Measurements from ENCODE around the gene SSBP3.
"Not testable (repeated sequence)": the region's sequence is repeated elsewhere in the genome, so short reads cannot be mapped to it uniquely, and the experiment has no call there.

The SSBP3 gene

GRCh38 chr1:54247863-54248515, 158.2 kb downstream of the SSBP3 start:
- DNase-seq (ENCODE audit: low spot score) (no peak), FAIRE-seq (peak; percentile 40)

GRCh38 chr1:54246116-54246721, 160.0 kb downstream of the SSBP3 start:
- FAIRE-seq, result no peak
- DNase-seq (ENCODE audit: low spot score), result no peak

- FAIRE-seq (no peak), DNase-seq (ENCODE audit: low spot score) (peak; percentile 23)
Observed at GRCh38 chr1:54245501-54245900, 160.7 kb downstream of the SSBP3 start.

GRCh38 chr1:54244655-54245054, 161.5 kb downstream of the SSBP3 start:
- FAIRE-seq (no peak), DNase-seq (ENCODE audit: low spot score) (no peak)

GRCh38 chr1:54243022-54243421, 163.2 kb downstream of the SSBP3 start:
- no peak for DNase-seq (ENCODE audit: low spot score)
- no peak for FAIRE-seq

GRCh38 chr1:54241364-54241763, 164.8 kb downstream of the SSBP3 start:
- FAIRE-seq (no peak), DNase-seq (ENCODE audit: low spot score) (no peak)

GRCh38 chr1:54240741-54241335, 165.4 kb downstream of the SSBP3 start:
- FAIRE-seq (no peak), DNase-seq (ENCODE audit: low spot score) (no peak)

- DNase-seq (ENCODE audit: low spot score) (no peak), FAIRE-seq (no peak)
Observed at GRCh38 chr1:54239631-54240031, 166.6 kb downstream of the SSBP3 start.

- FAIRE-seq (no peak), DNase-seq (ENCODE audit: low spot score) (no peak)
Observed at GRCh38 chr1:54239035-54239383, 167.2 kb downstream of the SSBP3 start.

- no peak for FAIRE-seq
- DNase-seq (ENCODE audit: low spot score), result no peak
Observed at GRCh38 chr1:54238353-54239034, 167.7 kb downstream of the SSBP3 start.

GRCh38 chr1:54237586-54237985, 168.6 kb downstream of the SSBP3 start:
- no peak for FAIRE-seq

GRCh38 chr1:54234284-54234683, 171.9 kb downstream of the SSBP3 start:
- no peak for FAIRE-seq
- DNase-seq (ENCODE audit: low spot score), result no peak

More at GRCh38 chr1:54237586-54237985, 168.6 kb downstream of the SSBP3 start:
- no peak for DNase-seq (ENCODE audit: low spot score)

GRCh38 chr1:54233196-54233595, 173.0 kb downstream of the SSBP3 start:
- not testable (repeated sequence) for DNase-seq (ENCODE audit: low spot score); FAIRE-seq

- FAIRE-seq, result peak; percentile 30
Observed at GRCh38 chr1:54230507-54231339, 175.5 kb downstream of the SSBP3 start.

GRCh38 chr1:54229281-54229891, 176.8 kb downstream of the SSBP3 start:
- DNase-seq (ENCODE audit: low spot score) (peak; percentile 49), FAIRE-seq (no peak)

More at GRCh38 chr1:54230507-54231339, 175.5 kb downstream of the SSBP3 start:
- DNase-seq (ENCODE audit: low spot score), result no peak

- FAIRE-seq, result peak; percentile 23
- no peak for DNase-seq (ENCODE audit: low spot score)
Observed at GRCh38 chr1:54228638-54229079, 177.5 kb downstream of the SSBP3 start.

GRCh38 chr1:54227891-54228310, 178.3 kb downstream of the SSBP3 start:
- FAIRE-seq (no peak), DNase-seq (ENCODE audit: low spot score) (no peak)

- FAIRE-seq, result no peak
Observed at GRCh38 chr1:54227091-54227602, 179.0 kb downstream of the SSBP3 start.

GRCh38 chr1:54225986-54226559, 180.1 kb downstream of the SSBP3 start:
- DNase-seq (ENCODE audit: low spot score) (no peak), FAIRE-seq (no peak)

More at GRCh38 chr1:54227091-54227602, 179.0 kb downstream of the SSBP3 start:
- DNase-seq (ENCODE audit: low spot score), result peak; percentile 89

- FAIRE-seq, result no peak
Observed at GRCh38 chr1:54225378-54225777, 180.8 kb downstream of the SSBP3 start.

More at GRCh38 chr1:54225378-54225777, 180.8 kb downstream of the SSBP3 start:
- DNase-seq (ENCODE audit: low spot score), result no peak
